Lower lobe of right lung (tissue), 2 donors: ENCODE results near the gene TRIM39. TPM values are rescaled to one million over a fixed set of nuclear protein-coding genes. Genes with fewer than 3 reads are reported as not detected.

ENCODE experiments used
- ATAC-seq, 2 donors: fragments of 200-7000 bp; cut with Tn5 transposase; one replicate each; pipeline ENCODE4 v1.9.1; 2020 to 2022; ENCODE audit warnings: mild to moderate bottlenecking in 2 of 2, moderate library complexity in 2 of 2
- DNase-seq: peaks from one replicate; pipeline ENCODE4 v3.0.0-alpha.2; 2020
- H3K27ac ChIP-seq: fragments of 200-600 bp; one replicate; pipeline ENCODE4 v1.8.0; 2022
- H3K27me3 ChIP-seq: fragments of 200-600 bp; one replicate; pipeline ENCODE4 v1.8.0; 2022; ENCODE audit warnings: low read depth
- H3K36me3 ChIP-seq: fragments of 200-600 bp; one replicate; pipeline ENCODE4 v1.8.0; 2022; ENCODE audit warnings: mild to moderate bottlenecking
- H3K4me1 ChIP-seq: fragments of 200-600 bp; one replicate; pipeline ENCODE4 v1.8.0; 2022
- H3K4me3 ChIP-seq: fragments of 200-600 bp; one replicate; pipeline ENCODE4 v1.8.0; 2022; ENCODE audit warnings: mild to moderate bottlenecking
- H3K9me3 ChIP-seq: fragments of 200-600 bp; one replicate; pipeline ENCODE4 v1.8.0; 2022
- CTCF ChIP-seq: fragments of 200-600 bp; IDR thresholded peaks from one replicate; pipeline ENCODE4 v1.8.0; 2022; ENCODE audit warnings: antibody characterized with exemption, mild to moderate bottlenecking
- intact Hi-C: fragments of 100-400 bp; cut with DNase I; formaldehyde crosslinking; loops from one replicate; pipeline ENCODE4 v1.11.0; 2022
- total RNA-seq: library from RNA; stranded (reverse); fragmentation: NEBNext Ultra II Directional; extraction: Animal tissue kit (Norgen Biotek cat#: 25700); gene quantifications from one replicate; pipeline ENCODE4 v1.2.1, GENCODE V29; 2021
- donor health status: DM: no; HTN: yes; CAD: no; lungs with severe emphysema.

The TRIM39 gene
- total RNA-seq, 1 donor from 2014 or later = 13.3 TPM

- intact Hi-C loops = no loop called here
- H3K27ac ChIP-seq = no peak overlapping the region
- H3K4me3 ChIP-seq = no peak overlapping the region
- no peak for DNase-seq
- H3K36me3 ChIP-seq = peaks cover 15% of the 10 kb centered on the region
- no peaks in the 10 kb centered on the region for H3K9me3 ChIP-seq
- no peaks in the 10 kb centered on the region for H3K27me3 ChIP-seq
- no peak for TF ChIP-seq CTCF
- no peak for ATAC-seq
- no peaks in the 10 kb centered on the region for H3K4me1 ChIP-seq
Measured at GRCh38 chr6:30315156-30315555, 11.6 kb upstream of the TRIM39 start.

- no peak for TF ChIP-seq CTCF
- Histone ChIP-seq H3K27ac (no peak overlapping the region), H3K9me3 (no peaks in the 10 kb centered on the region), H3K27me3 (no peaks in the 10 kb centered on the region), H3K4me1 (peaks cover 20% of the 10 kb centered on the region), H3K4me3 (no peak overlapping the region), H3K36me3 (peaks cover 11% of the 10 kb centered on the region)
- DNase-seq (no peak), ATAC-seq (no peak)
- intact Hi-C loops = no loop called here
Measured at GRCh38 chr6:30317913-30318589, 8.7 kb upstream of the TRIM39 start.

GRCh38 chr6:30319146-30319835 lies 7.4 kb upstream of the TRIM39 start:
- no peak overlapping the region for H3K4me3 ChIP-seq
- no peaks in the 10 kb centered on the region for H3K27me3 ChIP-seq
- intact Hi-C loops = no loop called here
- H3K36me3 ChIP-seq = no peaks in the 10 kb centered on the region
- DNase-seq = no peak
- peaks cover 31% of the 10 kb centered on the region for H3K4me1 ChIP-seq
- no peaks in the 10 kb centered on the region for H3K9me3 ChIP-seq
- no peak for ATAC-seq
- H3K27ac ChIP-seq = no peak overlapping the region
- no peak for TF ChIP-seq CTCF

DNA sequence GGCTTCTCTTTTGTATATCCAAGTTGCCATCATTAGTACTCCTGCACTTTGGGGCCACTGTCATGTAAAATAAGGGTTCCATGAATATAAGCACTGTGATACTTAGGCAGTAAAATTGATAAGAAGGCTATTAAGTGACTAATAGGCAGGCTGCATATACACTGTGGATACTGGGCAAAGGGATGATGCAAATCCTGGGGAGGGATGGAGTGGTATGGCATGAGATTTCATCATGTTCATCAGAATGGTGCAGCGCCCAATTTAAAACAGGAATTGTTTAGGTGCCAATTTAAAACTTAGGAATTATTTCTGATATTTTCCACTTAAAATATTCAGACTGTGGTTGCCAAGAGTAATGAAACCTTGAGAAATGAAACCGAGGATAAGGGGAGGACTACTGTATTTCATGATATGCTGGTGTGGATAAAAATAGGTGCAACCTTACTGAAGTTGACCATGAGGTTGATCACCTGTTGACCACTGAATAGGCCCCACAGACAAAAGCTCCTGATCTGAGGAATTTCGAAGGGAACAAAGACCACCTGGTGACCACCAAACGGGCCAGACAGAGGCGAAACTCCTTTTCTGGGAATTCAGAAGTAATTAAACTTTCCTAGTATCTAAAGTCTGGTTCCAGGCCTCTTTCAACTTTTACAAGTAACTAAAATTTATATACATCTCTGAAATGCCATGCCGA lies 4.9 kb upstream of the TRIM39 start:
- Histone ChIP-seq H3K27ac (no peak overlapping the region), H3K4me1 (peaks cover 45% of the 10 kb centered on the region), H3K9me3 (no peaks in the 10 kb centered on the region), H3K4me3 (no peak overlapping the region), H3K27me3 (no peaks in the 10 kb centered on the region), H3K36me3 (no peaks in the 10 kb centered on the region)
- TF ChIP-seq CTCF = no peak
- ATAC-seq (no peak), DNase-seq (no peak)
- intact Hi-C loops = no loop called here

- no peak overlapping the region for H3K27ac ChIP-seq
- H3K27me3 ChIP-seq = no peaks in the 10 kb centered on the region
- H3K4me1 ChIP-seq = peaks cover 49% of the 10 kb centered on the region
- ATAC-seq (no peak), DNase-seq (no peak)
- no peaks in the 10 kb centered on the region for H3K9me3 ChIP-seq
- H3K36me3 ChIP-seq = no peaks in the 10 kb centered on the region
- intact Hi-C loops = no loop called here
- no peak overlapping the region for H3K4me3 ChIP-seq
- TF ChIP-seq CTCF = no peak
Measured at GRCh38 chr6:30322527-30323501, 3.9 kb upstream of the TRIM39 start.
